Brain pericyte (primary cell): Measurements from ENCODE around the gene STAC2.

ENCODE experiments used
- DNase-seq: peaks from one replicate; pipeline ENCODE4 v3.0.0-alpha.2; 2012; ENCODE audit warnings: low read depth, low spot score

STAC2 gene

GRCh38 chr17:39164675-39165143, 61.0 kb downstream of the STAC2 start:
- peak; percentile 66 for DNase-seq

- no peak for DNase-seq
Observed at GRCh38 chr17:39161962-39162361, 63.8 kb downstream of the STAC2 start.
